Heart right ventricle (tissue), 16 donors: ENCODE measurements around the gene MROH9. TPM values are rescaled to one million over a fixed set of nuclear protein-coding genes. Genes with fewer than 3 reads are reported as not detected.

Source experiments
- ATAC-seq, 8 donors: fragments of 200-7000 bp; cut with Tn5 transposase; one replicate each; pipeline ENCODE4 v1.9.1; 2020; ENCODE audit warnings: mild to moderate bottlenecking in 8 of 8, moderate library complexity in 8 of 8, moderate number of reproducible peaks in 1 of 8
- DNase-seq, 2 donors: peaks; one replicate each; pipeline ENCODE4 v3.0.0-alpha.2; 2020
- H3K27ac ChIP-seq, 10 donors: fragments of 200-600 bp; sonication (generic) in 2 of 10; one replicate each; pipeline versions ENCODE4 v1.5.0 to v1.8.0; 2020 to 2022; ENCODE audit warnings: mild to moderate bottlenecking in 3 of 10
- H3K27me3 ChIP-seq, 7 donors: fragments of 200-600 bp; one replicate each; pipeline ENCODE4 v1.8.0; 2021 to 2022; ENCODE audit warnings: mild to moderate bottlenecking in 2 of 7
- H3K36me3 ChIP-seq, 9 donors: fragments of 200-600 bp; sonication (generic) in 1 of 9; one replicate each; pipeline versions ENCODE4 v1.5.0 to v1.8.0; 2020 to 2022; ENCODE audit warnings: mild to moderate bottlenecking in 2 of 9
- H3K4me1 ChIP-seq, 9 donors: fragments of 200-600 bp; sonication (generic) in 1 of 9; one replicate each; pipeline versions ENCODE4 v1.5.0 to v1.8.0; 2020 to 2022; ENCODE audit warnings: mild to moderate bottlenecking in 4 of 9
- H3K4me3 ChIP-seq, 10 donors: fragments of 200-600 bp; sonication (generic) in 2 of 10; one replicate each; pipeline versions ENCODE4 v1.5.0 to v1.8.0; 2020 to 2022; ENCODE audit warnings: mild to moderate bottlenecking in 7 of 10, moderate library complexity in 2 of 10
- H3K9me3 ChIP-seq, 11 donors: fragments of 200-600 bp in 10 of 11; sonication (generic) in 2 of 11; one replicate each; pipeline versions ENCODE4 v1.5.0 to v1.8.0; 2013 to 2022; ENCODE audit warnings: mild to moderate bottlenecking in 2 of 11, control low read depth in 1 of 11, moderate library complexity in 1 of 11
- CTCF ChIP-seq, 9 donors: fragments of 200-600 bp; sonication (generic) in 2 of 9; IDR thresholded peaks; one replicate each; pipeline versions ENCODE4 v1.5.0 to v1.8.0; 2021 to 2022; ENCODE audit warnings: antibody characterized with exemption in 9 of 9, mild to moderate bottlenecking in 5 of 9, moderate library complexity in 1 of 9
- WGBS, 2 donors: extraction: QIAGEN DNeasy Blood & Tissue Kit; methylation state at CpG; one replicate each; pipeline ENCODE4 v1.1.7; 2013; ENCODE audit warnings: inconsistent platforms in 1 of 2; 5-methylcytosine and 5-hydroxymethylcytosine counted together
- intact Hi-C, 10 donors: fragments of 100-400 bp; cut with DNase I; formaldehyde crosslinking; loops; one replicate each; pipeline versions ENCODE4 v1.11.1 to v1.14.2; 2022
- polyA plus RNA-seq, 2 donors: library from polyadenylated mRNA; stranded (reverse); fragments of 200-250 nt; gene quantifications; one replicate each; pipeline ENCODE4 v1.2.3, GENCODE V29; 2013
- total RNA-seq, 10 donors: library from RNA; stranded (reverse); fragmentation: NEBNext Ultra II Directional in 3 of 10; extraction: Animal tissue kit (Norgen Biotek cat#: 25700) in 3 of 10; gene quantifications; one replicate each; pipeline versions ENCODE4 v1.2.1 to v1.2.4, GENCODE V29; 2021 to 2023
- donor health status: Arrhythmogenic right ventricular cardiomyopathy.
- donor health status: ischemic (EF 13 %, LVEDD 7.1; RV severe dilation, severe dysfunction).
- donor health status: healthy with polysubstance abuse.
- donor health status: DM: no; HTN: yes; CAD: no.
- donor health status: DM: no; HTN: no; CAD: no.
- donor health status: ischemic (EF 25% LVEDD 6.9; RV normal size, moderate dysfunction).
- donor health status: ischemic (EF 25% LVEDD 5.7; RV mildly dilated, moderate dysfunction).
- donor health status: healthy.
- donor health status: DM: yes; HTN: yes; CAD: no.
- donor health status: Ischemic cardiomyopathy.
- donor health status: ischemic (EF 35%, LVEDD 5.7; RV mildly dilated, moderate dysfunction).
- donor health status: nonischemic (EF 11% LVEDD 7.7; RV severe dilation, severe dysfunction).
- donor health status: DM: yes; HTN: yes; CAD: no.
- donor health status: PGD.
- donor health status: ischemic (EF 29% LVEDD 5.4; RV normal size, mild dysfunction).
- donor health status: nonischemic (EF 23%, LVEDD 6.1; RV moderate dilation, normal function).

Gene MROH9
- total and polyA plus RNA-seq, 12 donors: not detected

DNA sequence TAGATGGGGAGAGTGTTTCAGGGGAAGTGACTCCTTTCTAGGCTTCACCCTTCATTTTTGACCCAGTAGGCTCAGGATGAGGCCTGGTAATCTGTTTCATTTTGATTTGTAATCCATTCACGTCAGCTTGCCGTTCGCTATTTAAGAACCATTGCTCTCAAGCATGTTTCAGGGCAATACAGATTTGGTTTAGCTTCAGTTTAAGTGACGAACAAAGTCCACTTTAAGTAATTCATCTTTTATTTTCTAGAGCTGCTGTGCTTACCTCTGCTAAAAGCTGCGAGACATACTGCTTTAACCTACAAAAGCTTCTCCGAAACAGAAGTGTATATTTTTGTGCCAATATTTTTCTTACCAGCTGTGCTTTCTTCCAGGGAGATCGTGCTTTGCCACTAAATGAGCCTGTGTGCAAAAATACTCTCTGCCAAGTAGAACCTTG lies 146.4 kb downstream of the MROH9 start:
- peaks cover 0 to 4% (median 0%) of the 10 kb centered on the region in 11 donors for H3K9me3 ChIP-seq
- ATAC-seq (peak in 2 of 8 donors; percentile 7 to 20), DNase-seq (no peak)
- H3K4me3 ChIP-seq: no peak overlapping the region
- H3K27ac ChIP-seq: peak overlapping the region in 8 of 10 donors; percentile 9 to 71 (median 48)
- intact Hi-C loops: loop anchor here in 9 of 10 donors (1.0 to 10.0 kb wide), 12 partner anchors 63 to 233 kb away; partner anchors contain the start of genes FMO2 (in 6 of the 9) and FMO4 (in 5 of the 9)
- no peak for TF ChIP-seq CTCF (IDR thresholded peaks at IDR 0.05)
- WGBS, 2 donors: 63 to 71% methylated on average over 7 of the region's 7 CpGs
- no peaks in the 10 kb centered on the region for H3K36me3 ChIP-seq
- peaks cover 0 to 42% (median 10%) of the 10 kb centered on the region in 9 donors for H3K4me1 ChIP-seq
- H3K27me3 ChIP-seq: no peaks in the 10 kb centered on the region

DNA sequence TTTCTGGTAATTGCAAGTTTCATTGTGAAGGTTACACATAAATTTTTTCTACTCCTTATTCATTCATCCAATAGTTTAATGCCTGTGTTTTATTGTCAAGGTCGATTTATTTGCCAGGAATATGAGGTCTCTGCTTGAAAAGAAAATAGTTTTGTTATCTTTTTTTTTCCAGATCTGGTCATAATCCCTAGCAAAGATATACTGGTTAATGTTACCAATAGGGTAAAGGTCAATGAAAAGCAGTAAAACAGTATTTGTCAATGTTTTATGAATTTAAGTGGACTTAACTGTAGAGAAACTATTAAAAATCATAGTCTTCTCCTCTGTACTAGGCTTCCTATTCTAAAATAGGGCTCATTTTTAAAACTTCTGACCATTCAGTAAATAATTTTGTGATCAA lies 147.3 kb downstream of the MROH9 start:
- no peaks in the 10 kb centered on the region for H3K27me3 ChIP-seq
- TF ChIP-seq CTCF (IDR thresholded peaks at IDR 0.05): no peak
- 79 to 88% methylated on average over 1 of the region's 1 CpG for WGBS, 2 donors
- DNase-seq: no peak
- no peaks in the 10 kb centered on the region for H3K36me3 ChIP-seq
- intact Hi-C loops: loop anchor here in 8 of 10 donors (2.0 to 10.0 kb wide), 8 partner anchors 62 to 232 kb away; partner anchors contain the start of genes FMO2 (in 6 of the 8) and FMO4 (in 5 of the 8)
- no peak overlapping the region for H3K4me3 ChIP-seq
- H3K27ac ChIP-seq: peak overlapping the region in 3 of 10 donors; percentile 54 to 71 (median 66)
- peaks cover 0 to 4% (median 0%) of the 10 kb centered on the region in 11 donors for H3K9me3 ChIP-seq
- H3K4me1 ChIP-seq: peaks cover 0 to 42% (median 10%) of the 10 kb centered on the region in 9 donors
- no peak for ATAC-seq

- H3K27ac ChIP-seq: peak overlapping the region in 1 of 10 donors; percentile 71
- no peaks in the 10 kb centered on the region for H3K27me3 ChIP-seq
- intact Hi-C loops: loop anchor here in 8 of 10 donors (2.0 to 10.0 kb wide), 8 partner anchors 62 to 232 kb away; partner anchors contain the start of genes FMO2 (in 6 of the 8) and FMO4 (in 5 of the 8)
- no peaks in the 10 kb centered on the region for H3K36me3 ChIP-seq
- no peaks in the 10 kb centered on the region for H3K9me3 ChIP-seq
- DNase-seq: no peak
- peaks cover 0 to 42% (median 10%) of the 10 kb centered on the region in 9 donors for H3K4me1 ChIP-seq
- no peak for ATAC-seq
- WGBS, 2 donors: 83 to 88% methylated on average over 5 of the region's 5 CpGs
- H3K4me3 ChIP-seq: no peak overlapping the region
- TF ChIP-seq CTCF (IDR thresholded peaks at IDR 0.05): no peak
Measured at GRCh38 chr1:171083222-171083621, 147.9 kb downstream of the MROH9 start.

- no peaks in the 10 kb centered on the region for H3K36me3 ChIP-seq
- peaks cover 0 to 42% (median 10%) of the 10 kb centered on the region in 9 donors for H3K4me1 ChIP-seq
- no peak for TF ChIP-seq CTCF (IDR thresholded peaks at IDR 0.05)
- ATAC-seq: peak; percentile 47 to 97 (median 82)
- no peak for DNase-seq
- no peak overlapping the region for H3K27ac ChIP-seq
- no peaks in the 10 kb centered on the region for H3K9me3 ChIP-seq
- H3K27me3 ChIP-seq: no peaks in the 10 kb centered on the region
- H3K4me3 ChIP-seq: no peak overlapping the region
- intact Hi-C loops: loop anchor here in 8 of 10 donors (5.0 to 10.0 kb wide), 6 partner anchors 61 to 231 kb away; partner anchors contain the start of genes FMO2 (in 6 of the 8) and FMO4 (in 5 of the 8)
Measured at GRCh38 chr1:171084091-171084490, 148.8 kb downstream of the MROH9 start.
